ENCODE measurements around the gene SLC31A1.

GRCh38 chr9:113310538-113310937, 89.2 kb downstream of the SLC31A1 start:
- TF ChIP-seq YY1 (IDR thresholded peaks at IDR 0.05; ENCODE audit: low read depth, low read length) (no peak), EZH2 (IDR thresholded peaks at IDR 0.05; ENCODE audit: low read depth, low read length, severe bottlenecking) (no peak), SIX5 (IDR thresholded peaks at IDR 0.05; ENCODE audit: low read depth, low read length) (no peak), CTCF (IDR thresholded peaks at IDR 0.05; ENCODE audit: control extremely low read depth in 1 of 3, insufficient read depth in 1 of 3, low read depth in 1 of 3, low read length in 3 of 3) (no peak), CEBPB (IDR thresholded peaks at IDR 0.05; ENCODE audit: low read depth, low read length) (no peak), SUZ12 (IDR thresholded peaks at IDR 0.05; ENCODE audit: low read length) (no peak), POLR2A (IDR thresholded peaks at IDR 0.05; ENCODE audit: control extremely low read depth in 1 of 2, low read depth in 2 of 2, low read length in 2 of 2) (no peak), CREB1 (IDR thresholded peaks at IDR 0.05) (no peak)
